GM10266 (cell line): ENCODE data around the gene ADAM8.

Experiments
- DNase-seq: peaks from one replicate; pipeline ENCODE4 v3.0.0; 2012; ENCODE audit errors: extremely low spot score
- CTCF ChIP-seq: IDR thresholded peaks from 2 replicates; pipeline ENCODE4 v1.5.1; 2012; ENCODE audit warnings: mild to moderate bottlenecking, low read depth; ENCODE audit not compliant: control insufficient read depth, insufficient read depth; ENCODE audit errors: missing control alignments

ADAM8 gene

GRCh38 chr10:133299224-133299623, 22.6 kb upstream of the ADAM8 start:
- DNase-seq: no peak

GRCh38 chr10:133298466-133298865, 21.8 kb upstream of the ADAM8 start:
- no peak for TF ChIP-seq CTCF
- DNase-seq: no peak

More at GRCh38 chr10:133299224-133299623, 22.6 kb upstream of the ADAM8 start:
- no peak for TF ChIP-seq CTCF

GRCh38 chr10:133297504-133297903, 20.8 kb upstream of the ADAM8 start:
- no peak for DNase-seq
- no peak for TF ChIP-seq CTCF

- no peak for TF ChIP-seq CTCF
- DNase-seq: no peak
Measured at GRCh38 chr10:133295426-133296320, 19.0 kb upstream of the ADAM8 start.

GRCh38 chr10:133294189-133294588, 17.5 kb upstream of the ADAM8 start:
- no peak for TF ChIP-seq CTCF
- DNase-seq: peak; percentile 23

- no peak for DNase-seq
- TF ChIP-seq CTCF: no peak
Measured at GRCh38 chr10:133293810-133294119, 17.1 kb upstream of the ADAM8 start.
